Endothelial cell of umbilical vein (primary cell): ENCODE results near the gene CCR2.

Source experiments
- CTCF ChIP-seq, 2 donors: IDR thresholded peaks; 1 replicate in 1 of 2; 2 replicates in 1 of 2; pipeline ENCODE4 v1.5.1; 2011; ENCODE audit warnings: low read length in 2 of 2, mild to moderate bottlenecking in 2 of 2, moderate library complexity in 2 of 2, control low read depth in 1 of 2, inconsistent platforms in 1 of 2, low read depth in 1 of 2; ENCODE audit not compliant: insufficient read depth in 1 of 2; ENCODE audit errors: extremely low read depth in 1 of 2
- EZH2 ChIP-seq: IDR thresholded peaks from 2 replicates; pipeline ENCODE4 v1.6.1; 2012; ENCODE audit warnings: borderline replicate concordance, low read depth, mild to moderate bottlenecking, moderate library complexity, low read length, inconsistent platforms; ENCODE audit not compliant: severe bottlenecking
- JUN ChIP-seq: IDR thresholded peaks from 2 replicates; pipeline ENCODE4 v1.6.1; 2011; ENCODE audit warnings: borderline replicate concordance, low read depth; ENCODE audit not compliant: insufficient read length, insufficient read depth
- MAX ChIP-seq: IDR thresholded peaks from 2 replicates; pipeline ENCODE4 v1.6.1; 2011; ENCODE audit not compliant: insufficient read depth, insufficient read length
- MYC ChIP-seq: IDR thresholded peaks from one replicate; pipeline ENCODE4 v1.6.1; 2011; ENCODE audit warnings: mild to moderate bottlenecking, low read depth, low read length
- POLR2A ChIP-seq: IDR thresholded peaks from 2 replicates; pipeline ENCODE4 v1.6.1; 2012; ENCODE audit warnings: low read depth, mild to moderate bottlenecking, control low read depth, low read length
- POLR2AphosphoS5 ChIP-seq: IDR thresholded peaks from 2 replicates; pipeline ENCODE4 v1.6.1; 2012; ENCODE audit warnings: low read depth, mild to moderate bottlenecking, control low read depth, low read length, moderate library complexity; ENCODE audit not compliant: insufficient read depth

GRCh38 chr3:46409739-46410489, 56.0 kb downstream of the CCR2 start:
- TF ChIP-seq EZH2 (no peak), CTCF (IDR thresholded peaks at IDR 0.05; ENCODE audit: extremely low read depth in 1 of 2, insufficient read depth in 1 of 2, low read depth in 1 of 2, low read length in 2 of 2) (no peak), JUN (no peak), POLR2AphosphoS5 (no peak), MYC (no peak), MAX (no peak), POLR2A (no peak)
